Fibroblast of skin of right biceps (primary cell): ENCODE results near the gene F2RL3.
"Not testable (repeated sequence)": the region's sequence is repeated elsewhere in the genome, so short reads cannot be mapped to it uniquely, and the experiment has no call there.

Experiments
- DNase-seq: peaks from one replicate; pipeline ENCODE4 v3.0.0-alpha.2; 2013

Gene F2RL3

DNA sequence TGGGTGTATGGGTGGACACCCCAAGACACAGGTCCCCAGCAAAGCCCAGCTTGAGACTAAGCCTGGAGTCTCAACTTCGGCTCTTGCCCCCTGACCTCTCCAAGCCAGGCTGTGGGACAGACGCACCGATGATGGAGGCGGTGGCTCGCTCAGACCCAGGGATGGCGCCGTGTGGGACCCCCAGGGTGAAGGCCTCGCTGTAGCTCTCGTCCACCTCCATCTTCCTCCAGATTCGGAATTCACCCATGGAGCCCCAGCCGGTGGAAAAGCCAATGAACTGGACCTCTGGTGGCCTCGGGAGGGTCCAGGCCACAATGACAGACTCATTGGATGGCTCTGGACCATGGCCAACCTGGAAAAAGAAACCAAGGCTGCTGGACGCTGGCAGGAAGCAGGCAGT, 39.1 kb downstream of the F2RL3 start:
- no peak for DNase-seq

DNA sequence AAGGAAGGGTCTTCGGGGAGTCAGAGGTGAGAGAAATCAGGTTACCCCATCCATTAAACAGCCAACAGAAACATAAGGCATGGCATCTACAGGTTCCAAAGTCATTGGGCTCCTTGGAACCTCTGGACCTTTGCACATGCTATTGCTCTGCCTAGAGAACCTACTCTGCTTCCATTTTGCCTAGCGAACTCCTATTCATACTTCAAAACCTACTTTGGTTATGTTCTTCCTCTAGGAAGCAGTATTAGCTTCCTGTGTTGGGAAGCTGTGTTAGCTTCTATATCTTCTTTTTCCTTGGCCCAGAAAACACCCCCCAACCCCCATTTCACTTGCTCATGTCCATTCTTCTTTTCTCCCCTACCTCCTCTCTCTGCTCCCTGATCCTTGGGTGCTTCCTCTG, 39.6 kb downstream of the F2RL3 start:
- no peak for DNase-seq

DNA sequence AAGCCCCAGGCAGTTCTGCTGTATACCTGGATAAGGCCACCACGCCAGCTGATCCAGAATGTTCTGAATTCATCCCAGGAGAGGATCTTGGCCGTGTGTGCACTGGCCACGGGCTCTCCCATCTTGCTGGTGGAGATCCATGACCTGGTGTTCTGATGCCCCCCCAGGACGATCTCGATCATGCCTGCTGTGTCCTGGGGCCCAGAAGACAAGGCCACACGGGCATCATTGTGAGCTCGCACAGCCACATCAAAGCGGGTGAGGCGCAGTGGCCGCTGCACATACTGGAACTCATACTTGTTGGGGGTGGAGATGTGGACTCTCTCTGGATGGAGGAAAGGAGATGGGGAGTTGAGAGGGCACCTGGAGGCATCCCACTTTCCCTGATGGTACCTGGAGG, 40.1 kb downstream of the F2RL3 start:
- DNase-seq, result no peak

DNA sequence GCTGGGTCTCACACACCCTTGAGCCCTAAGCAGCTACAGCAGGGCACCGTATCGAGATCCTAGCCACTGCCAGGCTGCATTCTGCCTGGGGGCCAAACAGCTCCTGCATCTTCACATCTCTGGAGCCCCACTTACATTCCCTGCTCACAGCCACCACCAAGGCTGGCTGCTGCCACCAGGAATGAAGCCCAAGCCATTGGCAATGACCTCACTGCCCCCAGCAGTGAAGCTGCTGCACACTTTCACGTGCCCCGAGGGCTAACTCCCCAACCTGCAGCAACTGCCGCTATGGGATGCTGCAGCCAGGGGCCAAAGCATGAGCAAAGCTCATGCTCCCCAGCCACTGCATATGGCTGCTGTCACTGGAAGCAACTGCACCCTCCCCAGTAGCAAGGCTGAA, 42.0 kb downstream of the F2RL3 start:
- no peak for DNase-seq

DNA sequence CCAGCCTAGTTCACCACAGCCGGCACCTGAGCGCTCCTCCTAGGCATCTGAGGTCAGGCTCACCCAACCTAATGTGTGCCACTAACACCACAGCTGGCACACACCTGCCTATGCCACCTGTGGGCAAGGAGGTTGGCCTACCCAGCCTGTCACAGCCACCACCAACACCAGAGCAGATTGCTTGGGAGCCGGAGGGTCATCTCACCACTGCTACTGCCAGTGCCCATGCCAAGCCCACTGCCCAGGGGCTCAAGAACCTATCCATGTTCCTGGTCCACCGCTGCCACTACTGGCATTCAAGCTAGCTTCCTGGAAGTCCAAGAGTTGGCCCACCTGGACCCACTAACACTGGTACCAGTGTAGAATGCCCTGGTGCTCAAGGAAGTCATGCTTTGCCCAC, 42.5 kb downstream of the F2RL3 start:
- DNase-seq, result no peak

DNA sequence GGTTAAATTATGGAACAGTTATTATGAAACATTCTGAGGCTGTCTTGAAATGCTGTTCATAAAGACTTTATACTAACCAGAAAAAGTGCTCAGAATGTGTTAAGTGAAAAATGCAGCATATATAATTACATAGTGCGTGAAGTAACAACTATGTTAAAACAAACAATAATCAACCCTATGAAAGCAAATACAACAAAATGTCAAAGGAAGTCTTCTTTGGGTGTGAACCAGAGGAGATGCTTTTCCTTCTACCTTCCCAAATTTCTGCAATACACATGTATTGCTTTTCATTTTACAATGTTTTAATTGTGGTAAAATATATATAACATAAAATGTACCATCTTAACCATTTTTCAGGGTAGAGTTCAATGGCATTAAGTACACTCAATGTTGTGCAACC, 45.7 kb downstream of the F2RL3 start:
- no peak for DNase-seq

DNA sequence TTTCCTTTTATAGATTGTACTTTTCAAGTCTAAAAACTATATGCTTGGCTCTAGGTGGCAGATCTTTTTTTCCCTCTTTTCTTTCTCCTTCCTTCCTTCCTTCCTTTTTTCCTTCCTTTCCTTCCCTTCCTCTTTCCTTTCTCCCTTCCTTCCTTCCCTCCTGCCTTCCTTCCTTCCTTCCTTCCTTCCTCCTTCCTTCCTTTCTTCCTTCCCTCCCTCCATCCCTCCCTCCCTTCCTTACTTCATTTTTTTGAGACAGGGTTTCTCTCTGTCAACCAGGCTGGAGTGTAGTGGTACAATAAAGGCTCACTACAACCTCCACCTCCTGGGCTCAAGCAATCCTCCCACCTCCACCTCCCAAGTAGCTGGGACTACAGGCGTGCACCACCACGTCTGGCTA, 48.1 kb downstream of the F2RL3 start:
- no peak for DNase-seq

DNA sequence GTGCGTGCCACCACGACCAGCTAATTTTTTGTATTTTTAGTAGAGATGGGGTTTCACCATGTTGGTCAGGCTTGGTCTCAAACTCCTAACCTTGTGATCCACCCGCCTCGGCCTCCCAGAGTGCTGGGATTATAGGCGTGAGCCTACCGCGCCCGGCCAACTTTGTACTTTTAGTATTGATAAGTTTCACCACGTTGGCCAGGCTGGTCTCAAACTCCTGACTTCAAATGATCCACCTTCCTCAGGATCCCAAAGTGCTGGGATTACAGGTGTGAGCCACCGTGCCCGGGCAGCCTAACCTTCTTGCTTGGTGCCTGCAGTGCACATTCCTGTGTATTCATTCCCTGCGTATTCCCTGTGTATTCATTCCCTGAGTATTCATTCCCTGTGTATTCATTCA, 49.0 kb downstream of the F2RL3 start:
- DNase-seq, result not testable (repeated sequence)

DNA sequence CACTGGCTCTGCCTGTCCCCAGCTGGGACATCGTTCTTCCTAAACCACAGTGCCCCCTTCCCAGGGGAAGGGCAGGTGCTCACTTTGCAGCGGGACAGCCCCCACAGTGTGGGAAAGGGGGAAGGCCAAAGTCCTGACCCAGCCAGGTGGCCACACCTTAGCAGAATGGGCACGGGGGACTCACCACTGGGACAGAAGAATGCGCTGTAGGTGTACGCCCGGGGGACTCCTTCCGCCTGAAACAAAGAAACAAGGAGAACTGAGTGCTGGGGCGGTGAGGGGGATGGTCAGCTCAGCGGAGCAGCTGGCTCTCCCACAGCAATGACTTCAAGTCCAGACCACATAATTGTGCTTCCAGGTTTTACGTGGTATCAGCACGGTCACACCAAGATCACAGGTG, 49.4 kb downstream of the F2RL3 start:
- no peak for DNase-seq

DNA sequence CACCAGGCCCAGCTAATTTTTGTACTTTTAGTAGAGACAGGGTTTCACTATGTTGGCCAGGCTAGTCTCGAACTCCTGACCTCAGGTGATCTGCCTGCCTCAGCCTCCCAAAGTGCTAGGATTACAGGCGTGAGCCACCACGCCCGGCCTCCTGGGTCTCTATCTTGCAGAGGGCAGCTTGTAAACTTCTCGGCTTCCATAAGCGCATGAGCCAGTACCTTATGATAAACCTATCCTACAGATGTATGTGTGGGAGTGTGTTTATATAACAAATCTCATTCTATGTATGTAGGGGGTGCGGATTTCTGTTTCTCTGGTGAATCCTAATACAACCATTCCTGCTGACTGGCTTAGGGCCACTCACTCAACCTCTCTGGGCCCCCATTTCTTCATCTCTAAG, 51.3 kb downstream of the F2RL3 start:
- not testable (repeated sequence) for DNase-seq

DNA sequence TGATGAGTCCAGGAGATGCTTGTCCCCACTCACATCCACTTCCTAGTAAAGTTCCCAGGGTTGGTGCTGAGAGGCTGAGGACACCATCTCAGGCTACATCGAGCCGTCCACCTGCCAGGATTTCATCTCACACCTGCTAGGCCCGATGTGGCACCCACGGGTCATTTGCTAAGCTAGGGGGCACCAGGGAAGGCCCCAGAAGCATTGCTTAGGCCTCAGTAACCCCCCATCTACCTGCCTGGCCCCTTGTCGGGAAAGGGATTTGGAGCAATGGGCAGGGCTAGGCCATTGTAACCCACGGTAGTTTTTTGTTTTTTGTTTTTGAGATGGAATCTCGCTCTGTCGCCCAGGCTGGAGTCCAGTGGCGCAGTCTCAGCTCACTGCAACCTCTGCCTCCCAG, 51.8 kb downstream of the F2RL3 start:
- DNase-seq, result no peak
